PFSK-1 (cell line): Measurements from ENCODE around the gene DIP2B.

Experiments used
- POLR2AphosphoS5 ChIP-seq: IDR thresholded peaks from 2 replicates; pipeline ENCODE4 v1.6.1; 2012; ENCODE audit warnings: low read depth, mild to moderate bottlenecking, control low read depth, low read length, moderate library complexity
- REST ChIP-seq, 2 experiments: IDR thresholded peaks; 2 replicates each; pipeline versions ENCODE4 v1.6.1 to v1.8.0; 2011 to 2012; ENCODE audit warnings: low read depth in 2 of 2, low read length in 2 of 2, control low read depth in 1 of 2, inconsistent platforms in 1 of 2, mild to moderate bottlenecking in 1 of 2, moderate library complexity in 1 of 2; ENCODE audit not compliant: insufficient read depth in 1 of 2
- SIN3A ChIP-seq: IDR thresholded peaks from 2 replicates; pipeline ENCODE4 v1.6.1; 2012; ENCODE audit warnings: mild to moderate bottlenecking, low read length, moderate library complexity, borderline replicate concordance; ENCODE audit not compliant: insufficient read depth

GRCh38 chr12:50580436-50580835 lies 75.7 kb downstream of the DIP2B start:
- TF ChIP-seq POLR2AphosphoS5 (no peak), REST (IDR thresholded peaks at IDR 0.05; ENCODE audit: insufficient read depth in 1 of 2, low read depth in 2 of 2, low read length in 2 of 2) (no peak), SIN3A (no peak)
